ENCODE data around the gene IL17F.
"Not testable (repeated sequence)": the region's sequence is repeated elsewhere in the genome, so short reads cannot be mapped to it uniquely, and the experiment has no call there.

The IL17F gene

GRCh38 chr6:52245425-52245824 is 1.1 kb upstream of the IL17F start:
- no peak for DNase-seq (ENCODE audit: low spot score)

GRCh38 chr6:52243282-52243893 is 912 bp downstream of the IL17F start:
- no peak for DNase-seq (ENCODE audit: low spot score)

GRCh38 chr6:52241819-52242218 is 2.5 kb downstream of the IL17F start:
- DNase-seq (ENCODE audit: low spot score) = no peak

- DNase-seq (ENCODE audit: low spot score) = no peak
Observed at GRCh38 chr6:52233975-52234823, 10.1 kb downstream of the IL17F start.

- no peak for DNase-seq (ENCODE audit: low spot score)
Observed at GRCh38 chr6:52233005-52233404, 11.3 kb downstream of the IL17F start.

GRCh38 chr6:52231406-52232127 is 12.7 kb downstream of the IL17F start:
- no peak for DNase-seq (ENCODE audit: low spot score)

- no peak for DNase-seq (ENCODE audit: low spot score)
Observed at GRCh38 chr6:52230685-52231084, 13.6 kb downstream of the IL17F start.

- DNase-seq (ENCODE audit: low spot score) = no peak
Observed at GRCh38 chr6:52227495-52227894, 16.8 kb downstream of the IL17F start.

- DNase-seq (ENCODE audit: low spot score) = no peak
Observed at GRCh38 chr6:52221302-52221701, 23.0 kb downstream of the IL17F start.

GRCh38 chr6:52217761-52218160 is 26.5 kb downstream of the IL17F start:
- no peak for DNase-seq (ENCODE audit: low spot score)

- no peak for DNase-seq (ENCODE audit: low spot score)
Observed at GRCh38 chr6:52216932-52217575, 27.2 kb downstream of the IL17F start.

GRCh38 chr6:52215787-52216186 is 28.5 kb downstream of the IL17F start:
- DNase-seq (ENCODE audit: low spot score) = no peak

- DNase-seq (ENCODE audit: low spot score) = no peak
Observed at GRCh38 chr6:52213127-52213526, 31.2 kb downstream of the IL17F start.

- DNase-seq (ENCODE audit: low spot score) = no peak
Observed at GRCh38 chr6:52210227-52210626, 34.1 kb downstream of the IL17F start.

- no peak for DNase-seq (ENCODE audit: low spot score)
Observed at GRCh38 chr6:52209770-52210169, 34.5 kb downstream of the IL17F start.

GRCh38 chr6:52208612-52209011 is 35.7 kb downstream of the IL17F start:
- no peak for DNase-seq (ENCODE audit: low spot score)

GRCh38 chr6:52207066-52207465 is 37.2 kb downstream of the IL17F start:
- no peak for DNase-seq (ENCODE audit: low spot score)

- DNase-seq (ENCODE audit: low spot score) = no peak
Observed at GRCh38 chr6:52201493-52201892, 42.8 kb downstream of the IL17F start.

GRCh38 chr6:52201046-52201445 is 43.3 kb downstream of the IL17F start:
- DNase-seq (ENCODE audit: low spot score) = no peak

GRCh38 chr6:52200088-52200487 is 44.2 kb downstream of the IL17F start:
- DNase-seq (ENCODE audit: low spot score) = not testable (repeated sequence)

- no peak for DNase-seq (ENCODE audit: low spot score)
Observed at GRCh38 chr6:52195886-52196285, 48.4 kb downstream of the IL17F start.

- DNase-seq (ENCODE audit: low spot score) = no peak
Observed at GRCh38 chr6:52191824-52192223, 52.5 kb downstream of the IL17F start.

Data from hematopoietic multipotent progenitor cell treated with erythropoietin and hydrocortisone succinate and interleukin-3 and kit ligand, for 15 days (in vitro differentiated cells).